ENCODE results near the gene ADGRG6. TPM values are rescaled to one million over a fixed set of nuclear protein-coding genes. Genes with fewer than 3 reads are reported as not detected.

The ADGRG6 gene
- total and polyA plus RNA-seq, 12 donors: 0.72 to 24.6 (median 5.3) TPM

DNA sequence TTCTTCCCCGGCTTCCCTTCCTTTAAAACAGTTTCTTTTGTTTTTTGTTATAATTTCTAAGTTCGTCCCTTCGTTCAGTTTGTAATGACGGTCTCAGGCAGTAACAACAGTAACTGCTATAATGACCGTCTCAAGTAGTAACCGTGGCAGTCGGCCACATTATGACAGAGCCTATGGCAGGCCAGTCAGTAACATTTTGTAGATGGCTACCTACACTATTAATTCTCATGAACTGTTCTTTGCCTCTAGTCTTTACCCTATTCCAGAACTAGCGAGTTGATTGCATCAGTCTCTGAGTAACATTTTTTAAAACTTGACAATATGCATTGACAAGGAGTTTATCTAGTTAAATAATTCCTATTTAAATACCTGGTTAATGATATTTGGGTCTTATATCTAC lies 43.0 kb upstream of the ADGRG6 start:
- H3K9me3 ChIP-seq (replicated peaks in 1 of 3): no peaks in the 10 kb centered on the region
- no peak overlapping the region for H3K27ac ChIP-seq
- H3K4me3 ChIP-seq: no peak overlapping the region
- WGBS, 4 donors: 83 to 92% (median 87%) methylated on average over 8 of the region's 8 CpGs
- DNase-seq: no peak
- H3K4me1 ChIP-seq (replicated peaks in 1 of 2): no peaks in the 10 kb centered on the region
- no peaks in the 10 kb centered on the region for H3K27me3 ChIP-seq
- no peaks in the 10 kb centered on the region for H3K36me3 ChIP-seq (replicated peaks in 1 of 2)
- no peak for TF ChIP-seq POLR2A (IDR thresholded peaks at IDR 0.05)
- TF ChIP-seq, protein P1, sequence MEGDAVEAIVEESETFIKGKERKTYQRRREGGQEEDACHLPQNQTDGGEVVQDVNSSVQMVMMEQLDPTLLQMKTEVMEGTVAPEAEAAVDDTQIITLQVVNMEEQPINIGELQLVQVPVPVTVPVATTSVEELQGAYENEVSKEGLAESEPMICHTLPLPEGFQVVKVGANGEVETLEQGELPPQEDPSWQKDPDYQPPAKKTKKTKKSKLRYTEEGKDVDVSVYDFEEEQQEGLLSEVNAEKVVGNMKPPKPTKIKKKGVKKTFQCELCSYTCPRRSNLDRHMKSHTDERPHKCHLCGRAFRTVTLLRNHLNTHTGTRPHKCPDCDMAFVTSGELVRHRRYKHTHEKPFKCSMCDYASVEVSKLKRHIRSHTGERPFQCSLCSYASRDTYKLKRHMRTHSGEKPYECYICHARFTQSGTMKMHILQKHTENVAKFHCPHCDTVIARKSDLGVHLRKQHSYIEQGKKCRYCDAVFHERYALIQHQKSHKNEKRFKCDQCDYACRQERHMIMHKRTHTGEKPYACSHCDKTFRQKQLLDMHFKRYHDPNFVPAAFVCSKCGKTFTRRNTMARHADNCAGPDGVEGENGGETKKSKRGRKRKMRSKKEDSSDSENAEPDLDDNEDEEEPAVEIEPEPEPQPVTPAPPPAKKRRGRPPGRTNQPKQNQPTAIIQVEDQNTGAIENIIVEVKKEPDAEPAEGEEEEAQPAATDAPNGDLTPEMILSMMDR (IDR thresholded peaks at IDR 0.05): no peak
- intact Hi-C loops (cut with DNase I): no loop called here

DNA sequence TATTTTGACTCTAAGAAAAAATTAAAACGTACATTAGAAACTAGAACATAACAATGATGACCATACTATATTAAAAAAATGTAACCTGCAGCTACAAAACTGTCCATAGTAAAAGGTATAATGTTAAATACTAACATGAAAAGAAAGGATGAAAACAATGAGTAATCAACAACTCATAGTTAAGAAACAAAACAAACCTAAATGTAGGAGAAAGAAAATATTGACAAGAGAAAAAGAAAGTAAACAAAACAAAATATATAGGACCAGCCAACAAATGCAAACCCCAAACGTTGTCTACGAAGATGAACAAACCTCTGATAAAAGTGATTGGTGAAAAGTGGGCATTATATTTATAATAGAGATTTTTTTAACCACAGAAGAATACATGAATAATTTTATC lies 41.1 kb upstream of the ADGRG6 start:
- intact Hi-C loops (cut with DNase I): no loop called here
- no peaks in the 10 kb centered on the region for H3K9me3 ChIP-seq (replicated peaks in 1 of 3)
- H3K27ac ChIP-seq: no peak overlapping the region
- H3K36me3 ChIP-seq (replicated peaks in 1 of 2): no peaks in the 10 kb centered on the region
- 65 to 81% (median 73%) methylated on average over 3 of the region's 3 CpGs for WGBS, 4 donors
- no peak for DNase-seq
- TF ChIP-seq POLR2A (IDR thresholded peaks at IDR 0.05): no peak
- TF ChIP-seq, protein P1 (IDR thresholded peaks at IDR 0.05): no peak
- no peak overlapping the region for H3K4me3 ChIP-seq
- no peaks in the 10 kb centered on the region for H3K27me3 ChIP-seq
- no peaks in the 10 kb centered on the region for H3K4me1 ChIP-seq (replicated peaks in 1 of 2)

DNA sequence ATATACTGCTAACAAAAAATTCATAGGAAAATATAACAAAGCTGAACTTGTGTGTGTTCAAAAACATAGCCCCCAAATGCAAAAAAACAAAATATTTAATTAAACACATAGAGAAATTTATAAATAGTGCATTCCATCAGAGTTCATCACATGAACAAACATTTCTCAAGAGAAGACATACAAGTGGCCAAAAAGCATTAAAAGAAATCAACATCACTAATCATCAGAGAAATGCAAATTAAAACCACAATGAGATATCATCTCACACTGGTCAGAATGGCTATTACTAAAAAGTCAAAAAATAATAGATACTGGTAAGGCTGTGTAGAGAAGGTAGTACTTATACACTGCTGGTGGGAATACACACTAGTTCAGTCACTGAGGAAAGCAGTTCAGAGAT lies 39.6 kb upstream of the ADGRG6 start:
- H3K36me3 ChIP-seq (replicated peaks in 1 of 2): no peaks in the 10 kb centered on the region
- H3K27ac ChIP-seq: no peak overlapping the region
- H3K27me3 ChIP-seq: no peaks in the 10 kb centered on the region
- TF ChIP-seq, protein P1 (IDR thresholded peaks at IDR 0.05): no peak
- TF ChIP-seq POLR2A (IDR thresholded peaks at IDR 0.05): no peak
- H3K9me3 ChIP-seq (replicated peaks in 1 of 3): no peaks in the 10 kb centered on the region
- no peaks in the 10 kb centered on the region for H3K4me1 ChIP-seq (replicated peaks in 1 of 2)
- H3K4me3 ChIP-seq: no peak overlapping the region
- intact Hi-C loops (cut with DNase I): no loop called here
- no peak for DNase-seq

DNA sequence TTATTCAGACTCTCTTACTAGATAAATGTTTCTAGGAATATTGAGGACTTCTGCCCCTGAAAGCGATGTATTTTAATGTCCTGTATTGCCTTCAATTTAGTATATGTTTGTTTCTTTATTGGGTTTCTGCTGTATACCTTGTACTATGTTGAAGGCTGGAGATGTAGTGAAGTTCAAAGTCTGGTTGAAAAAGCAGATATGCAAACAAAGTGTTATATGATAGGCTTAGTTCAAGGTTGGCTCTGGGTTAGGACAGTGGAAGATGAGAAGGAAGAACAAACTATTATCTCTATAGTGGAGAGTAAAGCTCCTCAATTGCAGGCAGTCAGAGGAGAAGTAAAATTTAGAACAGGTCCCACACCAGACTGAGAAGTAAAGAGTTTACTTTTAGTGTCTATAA lies 36.3 kb upstream of the ADGRG6 start:
- Histone ChIP-seq H3K9me3 (replicated peaks in 1 of 3) (no peaks in the 10 kb centered on the region), H3K27me3 (no peaks in the 10 kb centered on the region), H3K27ac (no peak overlapping the region), H3K36me3 (replicated peaks in 1 of 2) (no peaks in the 10 kb centered on the region), H3K4me1 (replicated peaks in 1 of 2) (no peaks in the 10 kb centered on the region), H3K4me3 (no peak overlapping the region)
- intact Hi-C loops (cut with DNase I): no loop called here
- DNase-seq: no peak
- WGBS, 4 donors: 76 to 97% (median 88%) methylated on average over 1 of the region's 1 CpG
- TF ChIP-seq, protein P1 (IDR thresholded peaks at IDR 0.05): no peak
